T-helper 1 cell (primary cell): Measurements from ENCODE around the gene TSPAN31.
A peak's percentile ranks its signal among the peaks of the same experiment; 100 is the strongest.

ENCODE experiments used
- DNase-seq, 5 donors: peaks; one replicate each; pipeline ENCODE4 v3.0.0-alpha.2; 2012 to 2020

TSPAN31 gene

GRCh38 chr12:57754411-57755193 is 9.8 kb downstream of the TSPAN31 start, which contains the start of gene MARCHF9:
MARCHF9 (plus strand) TSS chr12:57755103; CDS start chr12:57755529, 426 bp downstream.
- peak; percentile 79 to 88 (median 84) for DNase-seq

- no peak for DNase-seq
Observed at GRCh38 chr12:57755194-57755453, 10.3 kb downstream of the TSPAN31 start.

- DNase-seq: peak in 2 of 5 donors; percentile 41 to 58
Observed at GRCh38 chr12:57755454-57756372, 10.9 kb downstream of the TSPAN31 start.

GRCh38 chr12:57756406-57757341 is 11.8 kb downstream of the TSPAN31 start:
- peak in 4 of 5 donors; percentile 53 to 74 (median 60) for DNase-seq

- DNase-seq: no peak
Observed at GRCh38 chr12:57757771-57758170, 12.9 kb downstream of the TSPAN31 start.

GRCh38 chr12:57758552-57759359 is 13.9 kb downstream of the TSPAN31 start:
- no peak for DNase-seq

GRCh38 chr12:57759360-57759980 is 14.6 kb downstream of the TSPAN31 start:
- peak in 1 of 5 donors; percentile 52 for DNase-seq

- no peak for DNase-seq
Observed at GRCh38 chr12:57760347-57760982, 15.6 kb downstream of the TSPAN31 start.

GRCh38 chr12:57761391-57761998 is 16.7 kb downstream of the TSPAN31 start:
- no peak for DNase-seq

GRCh38 chr12:57762463-57762862 is 17.6 kb downstream of the TSPAN31 start:
- no peak for DNase-seq

- no peak for DNase-seq
Observed at GRCh38 chr12:57763881-57764661, 19.2 kb downstream of the TSPAN31 start.

- DNase-seq: no peak
Observed at GRCh38 chr12:57764662-57765002, 19.8 kb downstream of the TSPAN31 start.

GRCh38 chr12:57765003-57765697 is 20.3 kb downstream of the TSPAN31 start:
- peak in 3 of 5 donors; percentile 39 to 65 (median 44) for DNase-seq

GRCh38 chr12:57765698-57766463 is 21.0 kb downstream of the TSPAN31 start:
- DNase-seq: no peak

- no peak for DNase-seq
Observed at GRCh38 chr12:57766464-57767304, 21.8 kb downstream of the TSPAN31 start, which contains the start of gene CYP27B1. CYP27B1 (minus strand) TSS chr12:57767078; CDS start chr12:57767041, 37 bp downstream.

- DNase-seq: no peak
Observed at GRCh38 chr12:57767305-57767698, 22.5 kb downstream of the TSPAN31 start.

GRCh38 chr12:57767876-57768275 is 23.0 kb downstream of the TSPAN31 start:
- DNase-seq: no peak
